ENCODE measurements around the gene AGAP5. TPM values are rescaled to one million over a fixed set of nuclear protein-coding genes. Genes with fewer than 3 reads are reported as not detected.
"Not testable (repeated sequence)": the region's sequence is repeated elsewhere in the genome, so short reads cannot be mapped to it uniquely, and the experiment has no call there.

Gene AGAP5
- total RNA-seq, 2 donors from 2014 or later = 10.1 to 13.8 TPM

- H3K4me3 Mint-ChIP-seq; H3K27me3 Mint-ChIP-seq (ENCODE audit: insufficient read depth); H3K36me3 ChIP-seq (ENCODE audit: control insufficient read depth, insufficient read depth, low read length); H3K27me3 ChIP-seq (ENCODE audit: control insufficient read depth, insufficient read depth, low read length, poor library complexity, severe bottlenecking); H3K9me3 Mint-ChIP-seq; H3K27ac Mint-ChIP-seq; H3K9me3 ChIP-seq (ENCODE audit: control insufficient read depth, low read length); H3K4me1 Mint-ChIP-seq; H3K4me3 ChIP-seq (ENCODE audit: low read length); H3K9ac ChIP-seq (ENCODE audit: extremely low read depth, low read length, poor library complexity, severe bottlenecking); H3K4me1 ChIP-seq (ENCODE audit: control insufficient read depth, insufficient read depth, low read length); DNase-seq; H3K27ac ChIP-seq (ENCODE audit: low read depth, low read length): not testable (repeated sequence)
- WGBS, 2 experiments (ENCODE audit: insufficient coverage in 1 of 2, insufficient read length in 1 of 2) = 83 to 92% methylated on average over 1 of the region's 1 CpG
- H3K36me3 Mint-ChIP-seq (ENCODE audit: low read depth) = peaks cover 14% of the 10 kb centered on the region
These were observed 7.7 kb upstream of the AGAP5 start for GRCh38 chr10:73705506-73706072.

DNA sequence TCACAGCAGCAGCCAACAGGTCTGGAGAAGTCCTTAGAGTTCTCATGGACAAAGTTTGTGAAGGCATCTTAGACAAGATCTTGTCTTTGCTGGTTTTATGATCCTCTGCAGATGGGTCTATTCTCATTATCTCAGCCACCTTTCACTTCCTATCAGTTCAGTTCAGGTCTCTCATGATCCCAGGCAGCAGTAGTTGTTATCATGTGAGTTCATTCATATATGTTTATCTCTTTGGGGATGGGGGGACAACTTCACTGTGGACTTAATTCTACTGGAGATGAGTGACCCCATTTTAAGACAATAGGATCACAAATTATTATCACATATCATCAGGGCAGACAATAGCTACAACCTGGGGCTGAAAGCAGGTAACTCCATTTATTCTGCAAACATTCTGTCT lies 6.0 kb upstream of the AGAP5 start:
- not testable (repeated sequence) for H3K9ac ChIP-seq (ENCODE audit: extremely low read depth, low read length, poor library complexity, severe bottlenecking); H3K36me3 ChIP-seq (ENCODE audit: control insufficient read depth, insufficient read depth, low read length); DNase-seq; H3K27ac Mint-ChIP-seq; H3K4me3 Mint-ChIP-seq; H3K27me3 Mint-ChIP-seq (ENCODE audit: insufficient read depth); H3K27ac ChIP-seq (ENCODE audit: low read depth, low read length); H3K4me1 ChIP-seq (ENCODE audit: control insufficient read depth, insufficient read depth, low read length); H3K27me3 ChIP-seq (ENCODE audit: control insufficient read depth, insufficient read depth, low read length, poor library complexity, severe bottlenecking); H3K4me1 Mint-ChIP-seq; H3K9me3 Mint-ChIP-seq; H3K4me3 ChIP-seq (ENCODE audit: low read length); H3K9me3 ChIP-seq (ENCODE audit: control insufficient read depth, low read length)
- peaks cover 18% of the 10 kb centered on the region for H3K36me3 Mint-ChIP-seq (ENCODE audit: low read depth)

DNA sequence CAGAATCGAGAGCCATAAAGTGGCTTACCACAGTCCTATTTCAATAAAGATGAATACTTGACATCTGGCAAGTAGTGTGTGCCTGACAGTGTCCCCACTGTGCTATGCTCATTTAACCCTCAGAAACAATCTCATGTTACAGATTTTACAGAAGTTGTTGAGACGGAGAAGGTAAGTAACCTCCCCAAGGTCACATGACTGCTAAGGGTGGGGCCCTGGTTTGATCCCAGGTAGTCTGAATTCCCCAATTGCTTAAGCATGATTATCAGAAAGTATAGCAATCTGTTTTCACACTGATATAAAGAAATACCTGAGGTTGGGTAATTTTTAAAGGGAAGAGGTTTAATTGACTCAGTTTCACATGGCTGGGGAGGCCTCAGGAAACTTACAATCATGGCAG lies 910 bp upstream of the AGAP5 start:
- not testable (repeated sequence) for H3K27me3 Mint-ChIP-seq (ENCODE audit: insufficient read depth); H3K4me3 Mint-ChIP-seq; H3K4me1 ChIP-seq (ENCODE audit: control insufficient read depth, insufficient read depth, low read length); H3K4me3 ChIP-seq (ENCODE audit: low read length); H3K27ac Mint-ChIP-seq; H3K27ac ChIP-seq (ENCODE audit: low read depth, low read length); H3K27me3 ChIP-seq (ENCODE audit: control insufficient read depth, insufficient read depth, low read length, poor library complexity, severe bottlenecking); H3K9me3 Mint-ChIP-seq; H3K4me1 Mint-ChIP-seq; H3K9ac ChIP-seq (ENCODE audit: extremely low read depth, low read length, poor library complexity, severe bottlenecking); H3K36me3 ChIP-seq (ENCODE audit: control insufficient read depth, insufficient read depth, low read length); DNase-seq; H3K9me3 ChIP-seq (ENCODE audit: control insufficient read depth, low read length)
- 91% methylated on average over 2 of the region's 2 CpGs; no CpG with 5 or more reads in 1 of the 2 experiments for WGBS, 2 experiments (ENCODE audit: insufficient coverage in 1 of 2, insufficient read length in 1 of 2)
- H3K36me3 Mint-ChIP-seq (ENCODE audit: low read depth) = peaks cover 16% of the 10 kb centered on the region

- not testable (repeated sequence) for H3K4me3 ChIP-seq (ENCODE audit: low read length); H3K27ac Mint-ChIP-seq; H3K4me1 ChIP-seq (ENCODE audit: control insufficient read depth, insufficient read depth, low read length); DNase-seq; H3K9ac ChIP-seq (ENCODE audit: extremely low read depth, low read length, poor library complexity, severe bottlenecking); H3K36me3 ChIP-seq (ENCODE audit: control insufficient read depth, insufficient read depth, low read length); H3K9me3 Mint-ChIP-seq; H3K9me3 ChIP-seq (ENCODE audit: control insufficient read depth, low read length); H3K27me3 ChIP-seq (ENCODE audit: control insufficient read depth, insufficient read depth, low read length, poor library complexity, severe bottlenecking); H3K4me3 Mint-ChIP-seq; H3K4me1 Mint-ChIP-seq; H3K27ac ChIP-seq (ENCODE audit: low read depth, low read length); H3K27me3 Mint-ChIP-seq (ENCODE audit: insufficient read depth)
- H3K36me3 Mint-ChIP-seq (ENCODE audit: low read depth) = peaks cover 21% of the 10 kb centered on the region
These were observed 2.6 kb downstream of the AGAP5 start for GRCh38 chr10:73695302-73695701.

- not testable (repeated sequence) for H3K27me3 ChIP-seq (ENCODE audit: control insufficient read depth, insufficient read depth, low read length, poor library complexity, severe bottlenecking); H3K9ac ChIP-seq (ENCODE audit: extremely low read depth, low read length, poor library complexity, severe bottlenecking); H3K4me1 Mint-ChIP-seq; H3K27ac ChIP-seq (ENCODE audit: low read depth, low read length); H3K36me3 ChIP-seq (ENCODE audit: control insufficient read depth, insufficient read depth, low read length); H3K27me3 Mint-ChIP-seq (ENCODE audit: insufficient read depth); H3K4me1 ChIP-seq (ENCODE audit: control insufficient read depth, insufficient read depth, low read length); DNase-seq; H3K27ac Mint-ChIP-seq; H3K4me3 ChIP-seq (ENCODE audit: low read length); H3K4me3 Mint-ChIP-seq; H3K9me3 ChIP-seq (ENCODE audit: control insufficient read depth, low read length)
- WGBS, 2 experiments (ENCODE audit: insufficient coverage in 1 of 2, insufficient read length in 1 of 2) = 92 to 100% methylated on average over 4 of the region's 6 CpGs
- Mint-ChIP-seq H3K36me3 (ENCODE audit: low read depth) (peaks cover 29% of the 10 kb centered on the region), H3K9me3 (peaks cover 10% of the 10 kb centered on the region)
These were observed 7.2 kb downstream of the AGAP5 start for GRCh38 chr10:73690755-73691154.

DNA sequence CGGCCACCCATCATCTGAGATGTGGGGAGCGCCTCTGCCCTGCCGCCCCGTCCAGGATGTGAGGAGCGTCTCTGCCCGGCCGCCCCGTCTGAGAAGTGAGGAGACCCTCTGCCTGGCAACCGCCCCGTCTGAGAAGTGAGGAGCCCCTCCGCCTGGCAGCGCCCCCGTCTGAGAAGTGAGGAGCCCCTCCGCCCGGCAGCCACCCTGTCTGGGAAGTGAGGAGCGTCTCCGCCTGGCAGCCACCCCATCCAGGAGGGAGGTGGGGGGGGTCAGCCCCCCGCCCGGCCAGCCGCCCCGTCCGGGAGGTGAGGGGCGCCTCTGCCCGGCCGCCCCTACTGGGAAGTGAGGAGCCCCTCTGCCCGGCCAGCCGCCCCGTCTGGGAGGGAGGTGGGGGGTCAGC lies 8.3 kb downstream of the AGAP5 start:
- DNase-seq; H3K4me3 ChIP-seq (ENCODE audit: low read length); H3K4me3 Mint-ChIP-seq; H3K9me3 ChIP-seq (ENCODE audit: control insufficient read depth, low read length); H3K27ac Mint-ChIP-seq; H3K27me3 ChIP-seq (ENCODE audit: control insufficient read depth, insufficient read depth, low read length, poor library complexity, severe bottlenecking); H3K27me3 Mint-ChIP-seq (ENCODE audit: insufficient read depth); H3K9ac ChIP-seq (ENCODE audit: extremely low read depth, low read length, poor library complexity, severe bottlenecking); H3K4me1 Mint-ChIP-seq; H3K4me1 ChIP-seq (ENCODE audit: control insufficient read depth, insufficient read depth, low read length); H3K36me3 ChIP-seq (ENCODE audit: control insufficient read depth, insufficient read depth, low read length); H3K27ac ChIP-seq (ENCODE audit: low read depth, low read length): not testable (repeated sequence)
- WGBS, 2 experiments (ENCODE audit: insufficient coverage in 1 of 2, insufficient read length in 1 of 2) = 98% methylated on average over 13 of the region's 28 CpGs; no CpG with 5 or more reads in 1 of the 2 experiments
- Mint-ChIP-seq H3K36me3 (ENCODE audit: low read depth) (peaks cover 31% of the 10 kb centered on the region), H3K9me3 (peaks cover 10% of the 10 kb centered on the region)

DNA sequence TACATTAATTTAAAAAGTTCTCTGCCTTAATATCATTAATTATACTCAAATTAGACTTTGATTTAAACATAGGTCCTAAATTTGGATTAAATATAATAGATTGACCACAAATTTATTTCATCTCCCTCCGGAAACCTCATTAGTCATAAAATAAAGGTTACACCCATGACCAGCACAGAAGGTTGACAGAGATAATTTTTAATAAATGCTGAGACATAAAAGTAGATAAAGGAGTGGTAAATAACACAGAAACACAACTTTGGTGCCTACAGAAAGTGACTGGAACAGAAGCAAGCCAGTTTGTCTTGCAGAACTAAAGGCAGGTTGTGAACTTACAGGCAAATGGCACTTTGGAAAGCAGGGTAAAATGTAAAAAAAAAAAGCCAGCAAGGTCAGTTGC lies 10.3 kb downstream of the AGAP5 start:
- H3K27me3 ChIP-seq (ENCODE audit: control insufficient read depth, insufficient read depth, low read length, poor library complexity, severe bottlenecking); H3K9ac ChIP-seq (ENCODE audit: extremely low read depth, low read length, poor library complexity, severe bottlenecking); H3K4me3 ChIP-seq (ENCODE audit: low read length); H3K4me3 Mint-ChIP-seq; H3K4me1 ChIP-seq (ENCODE audit: control insufficient read depth, insufficient read depth, low read length); H3K27ac Mint-ChIP-seq; DNase-seq; H3K9me3 ChIP-seq (ENCODE audit: control insufficient read depth, low read length); H3K27me3 Mint-ChIP-seq (ENCODE audit: insufficient read depth); H3K27ac ChIP-seq (ENCODE audit: low read depth, low read length); H3K4me1 Mint-ChIP-seq; H3K36me3 ChIP-seq (ENCODE audit: control insufficient read depth, insufficient read depth, low read length): not testable (repeated sequence)
- H3K36me3 Mint-ChIP-seq (ENCODE audit: low read depth) = peaks cover 25% of the 10 kb centered on the region
- WGBS, 2 experiments (ENCODE audit: insufficient coverage in 1 of 2, insufficient read length in 1 of 2) = 100% methylated on average over 1 of the region's 1 CpG; no CpG with 5 or more reads in 1 of the 2 experiments
- peaks cover 10% of the 10 kb centered on the region for H3K9me3 Mint-ChIP-seq
